ENCODE data around the gene GABARAP.

DNA sequence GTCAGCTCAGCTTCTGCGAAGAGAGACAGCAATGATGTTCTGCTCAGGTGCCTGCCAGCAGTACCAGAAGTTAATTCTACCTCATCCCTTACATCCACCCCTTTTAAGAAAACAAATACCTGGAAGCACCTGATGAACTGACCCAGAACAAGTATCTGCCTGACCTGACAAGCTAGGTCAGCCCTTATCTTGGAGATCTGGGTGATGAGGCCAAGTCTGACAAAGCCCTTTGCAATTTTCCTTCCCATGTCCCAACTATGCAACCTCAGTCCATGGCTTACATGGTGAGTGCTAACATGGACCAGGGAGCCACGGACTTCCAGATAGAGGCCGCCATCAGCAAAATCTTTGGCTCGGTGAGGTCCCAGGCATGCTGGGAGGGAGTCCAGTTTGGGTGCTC, 18.9 kb downstream of the GABARAP start:
- TF ChIP-seq TAF1 (IDR thresholded peaks at IDR 0.05; ENCODE audit: low read depth) (no peak), EP300 (IDR thresholded peaks at IDR 0.05; ENCODE audit: borderline replicate concordance) (no peak), RAD21 (IDR thresholded peaks at IDR 0.05; ENCODE audit: low read depth) (no peak)

Data from Ishikawa (cell line).